Body of pancreas (tissue), 4 donors: ENCODE data around the gene RXRA. TPM values are rescaled to one million over a fixed set of nuclear protein-coding genes. Genes with fewer than 3 reads are reported as not detected.

Source experiments
- ATAC-seq: fragments of 150-250 bp; one replicate; pipeline ENCODE4 v1.9.1; 2016
- DNase-seq, 4 donors: peaks; one replicate each; pipeline ENCODE4 v3.0.0-alpha.2; 2019
- H3K27ac ChIP-seq, 4 donors: fragments of 200-600 bp; sonication (generic); 1 replicate in 3 of 4; 2 replicates in 1 of 4; pipeline versions ENCODE4 v1.5.1 to v1.6.1; 2016 to 2019; ENCODE audit warnings: mild to moderate bottlenecking in 1 of 4, mixed read lengths in 1 of 4, moderate library complexity in 1 of 4
- H3K27me3 ChIP-seq, 2 donors: fragments of 200-600 bp; sonication (generic); one replicate each; pipeline ENCODE4 v1.6.0; 2016; ENCODE audit warnings: mild to moderate bottlenecking in 1 of 2
- H3K36me3 ChIP-seq, 2 donors: fragments of 200-600 bp; sonication (generic); replicated peaks in 1 of 2; 2 replicates each; pipeline ENCODE4 v1.5.1; 2016; ENCODE audit warnings: low read depth in 2 of 2; ENCODE audit not compliant: insufficient read depth in 1 of 2
- H3K4me1 ChIP-seq: fragments of 200-600 bp; sonication (generic); one replicate; pipeline ENCODE4 v1.6.0; 2016
- H3K4me3 ChIP-seq, 2 donors: fragments of 200-600 bp; sonication (generic); 1 replicate in 1 of 2; 2 replicates in 1 of 2; pipeline ENCODE4 v1.5.1; 2016 to 2019
- H3K9me3 ChIP-seq, 3 donors: fragments of 200-600 bp; sonication (generic); 1 replicate in 2 of 3; 2 replicates in 1 of 3; pipeline ENCODE4 v1.5.1; 2016
- CTCF ChIP-seq, 7 experiments: fragments of 450-650 bp in 4 of 7; fragments of 200-600 bp in 3 of 7; sonication (generic) in 3 of 7; IDR thresholded peaks; one replicate each; pipeline ENCODE4 v1.5.1; 2016 to 2019; ENCODE audit warnings: antibody characterized with exemption in 7 of 7
- POLR2A ChIP-seq, 3 donors: fragments of 450-650 bp; IDR thresholded peaks; one replicate each; pipeline ENCODE4 v1.6.1; 2016; ENCODE audit warnings: antibody characterized with exemption in 3 of 3, mild to moderate bottlenecking in 2 of 3
- WGBS, 2 donors: methylation state at CpG; one replicate each; pipeline ENCODE4 v1.1.5; 2017; 5-methylcytosine and 5-hydroxymethylcytosine counted together
- intact Hi-C: fragments of 100-400 bp; cut with DNase I; formaldehyde crosslinking; loops from one replicate; pipeline ENCODE4 v1.15.1; 2023
- total RNA-seq, 2 donors: library from RNA; depleted of rRNA; stranded (reverse); fragments of >200 nt; gene quantifications; one replicate each; pipeline ENCODE4 v1.1.0, GENCODE V29; 2016

RXRA gene
- total RNA-seq, 2 donors from 2014 or later, result 31.4 to 41.9 TPM

- 94 to 95% methylated on average over 18 to 21 of the region's 21 CpGs for WGBS, 2 donors
- H3K27me3 ChIP-seq, result no peaks in the 10 kb centered on the region
- H3K4me1 ChIP-seq, result peaks cover 28% of the 10 kb centered on the region
- ATAC-seq (no peak), DNase-seq (no peak)
- intact Hi-C loops, result no loop called here
- no peak for TF ChIP-seq POLR2A (IDR thresholded peaks at IDR 0.05)
- no peak for TF ChIP-seq CTCF (IDR thresholded peaks at IDR 0.05)
- no peak overlapping the region for H3K4me3 ChIP-seq
- peaks cover 0 to 2% of the 10 kb centered on the region in 2 donors for H3K36me3 ChIP-seq
- no peak overlapping the region for H3K27ac ChIP-seq
- no peaks in the 10 kb centered on the region for H3K9me3 ChIP-seq
Observed at GRCh38 chr9:134429481-134429880, 103.2 kb downstream of the RXRA start.

- ATAC-seq (no peak), DNase-seq (no peak)
- peaks cover 0 to 2% of the 10 kb centered on the region in 2 donors for H3K36me3 ChIP-seq
- intact Hi-C loops, result no loop called here
- H3K4me3 ChIP-seq, result no peak overlapping the region
- H3K27me3 ChIP-seq, result no peaks in the 10 kb centered on the region
- H3K27ac ChIP-seq, result no peak overlapping the region
- WGBS, 2 donors, result 79 to 81% methylated on average over 4 to 6 of the region's 6 CpGs
- no peak for TF ChIP-seq CTCF (IDR thresholded peaks at IDR 0.05)
- TF ChIP-seq POLR2A (IDR thresholded peaks at IDR 0.05), result no peak
- H3K9me3 ChIP-seq, result no peaks in the 10 kb centered on the region
- peaks cover 36% of the 10 kb centered on the region for H3K4me1 ChIP-seq
Observed at GRCh38 chr9:134431095-134431494, 104.8 kb downstream of the RXRA start.

- intact Hi-C loops, result no loop called here
- peaks cover 0 to 2% of the 10 kb centered on the region in 2 donors for H3K36me3 ChIP-seq
- 91 to 100% methylated on average over 1 to 15 of the region's 16 CpGs for WGBS, 2 donors
- no peak for ATAC-seq
- no peaks in the 10 kb centered on the region for H3K27me3 ChIP-seq
- no peak for DNase-seq
- no peaks in the 10 kb centered on the region for H3K9me3 ChIP-seq
- peak overlapping the region in 2 of 4 donors; percentile 88 to 91 for H3K27ac ChIP-seq
- no peak for TF ChIP-seq POLR2A (IDR thresholded peaks at IDR 0.05)
- no peak for TF ChIP-seq CTCF (IDR thresholded peaks at IDR 0.05)
- no peak overlapping the region for H3K4me3 ChIP-seq
- H3K4me1 ChIP-seq, result peaks cover 42% of the 10 kb centered on the region
Observed at GRCh38 chr9:134431626-134432025, 105.4 kb downstream of the RXRA start.

GRCh38 chr9:134432471-134432870 is 106.2 kb downstream of the RXRA start:
- H3K9me3 ChIP-seq, result no peaks in the 10 kb centered on the region
- WGBS, 2 donors, result 76 to 79% methylated on average over 4 to 13 of the region's 14 CpGs
- H3K36me3 ChIP-seq, result peaks cover 0 to 2% of the 10 kb centered on the region in 2 donors
- DNase-seq (no peak), ATAC-seq (no peak)
- H3K4me3 ChIP-seq, result no peak overlapping the region
- H3K27ac ChIP-seq, result peak overlapping the region in 2 of 4 donors; percentile 88 to 91
- no peaks in the 10 kb centered on the region for H3K27me3 ChIP-seq
- peaks cover 45% of the 10 kb centered on the region for H3K4me1 ChIP-seq
- intact Hi-C loops, result no loop called here
- no peak for TF ChIP-seq POLR2A (IDR thresholded peaks at IDR 0.05)
- no peak for TF ChIP-seq CTCF (IDR thresholded peaks at IDR 0.05)

GRCh38 chr9:134433101-134433500 is 106.8 kb downstream of the RXRA start:
- no peak overlapping the region for H3K4me3 ChIP-seq
- no peaks in the 10 kb centered on the region for H3K9me3 ChIP-seq
- DNase-seq, result no peak
- intact Hi-C loops, result no loop called here
- H3K4me1 ChIP-seq, result peaks cover 45% of the 10 kb centered on the region
- peak overlapping the region in 3 of 4 donors; percentile 88 to 92 (median 91) for H3K27ac ChIP-seq
- peaks cover 0 to 2% of the 10 kb centered on the region in 2 donors for H3K36me3 ChIP-seq
- TF ChIP-seq CTCF (IDR thresholded peaks at IDR 0.05), result no peak
- TF ChIP-seq POLR2A (IDR thresholded peaks at IDR 0.05), result no peak
- 71 to 87% methylated on average over 10 to 14 of the region's 14 CpGs for WGBS, 2 donors
- ATAC-seq, result no peak
- H3K27me3 ChIP-seq, result no peaks in the 10 kb centered on the region
